AG10803 (cell line): Measurements from ENCODE around the gene RAB7A.
A peak's percentile ranks its signal among the peaks of the same experiment; 100 is the strongest.

ENCODE experiments used
- DNase-seq: peaks from one replicate; pipeline ENCODE4 v3.0.0; 2010; ENCODE audit warnings: low read depth
- H3K4me3 ChIP-seq: 2 replicates; pipeline ENCODE4 v1.5.1; 2011; ENCODE audit warnings: mild to moderate bottlenecking, low read length, control low read depth
- CTCF ChIP-seq: conservative IDR thresholded peaks from 2 replicates; pipeline ENCODE4 v1.5.1; 2011; ENCODE audit warnings: mild to moderate bottlenecking, low read length, control low read depth, inconsistent platforms

RAB7A gene

GRCh38 chr3:128782282-128783146 lies 56.5 kb downstream of the RAB7A start:
- no peak for TF ChIP-seq CTCF
- DNase-seq = no peak
- H3K4me3 ChIP-seq = no peak overlapping the region

GRCh38 chr3:128783774-128784173 lies 57.8 kb downstream of the RAB7A start:
- no peak overlapping the region for H3K4me3 ChIP-seq
- no peak for DNase-seq
- no peak for TF ChIP-seq CTCF

GRCh38 chr3:128784232-128784631 lies 58.2 kb downstream of the RAB7A start:
- no peak for DNase-seq
- no peak overlapping the region for H3K4me3 ChIP-seq
- TF ChIP-seq CTCF = peak; percentile 22

GRCh38 chr3:128784843-128785242 lies 58.9 kb downstream of the RAB7A start:
- no peak for DNase-seq
- no peak for TF ChIP-seq CTCF

GRCh38 chr3:128786434-128787020 lies 60.5 kb downstream of the RAB7A start:
- DNase-seq = peak; percentile 53
- no peak for TF ChIP-seq CTCF
- H3K4me3 ChIP-seq = no peak overlapping the region

More at GRCh38 chr3:128784843-128785242, 58.9 kb downstream of the RAB7A start:
- no peak overlapping the region for H3K4me3 ChIP-seq

GRCh38 chr3:128787256-128788253 lies 61.6 kb downstream of the RAB7A start:
- peak; percentile 43 for DNase-seq
- peak; percentile 36 for TF ChIP-seq CTCF
- H3K4me3 ChIP-seq = no peak overlapping the region
